Measurements from ENCODE around the gene RASGEF1B.
A peak's percentile ranks its signal among the peaks of the same experiment; 100 is the strongest.

RASGEF1B gene

DNA sequence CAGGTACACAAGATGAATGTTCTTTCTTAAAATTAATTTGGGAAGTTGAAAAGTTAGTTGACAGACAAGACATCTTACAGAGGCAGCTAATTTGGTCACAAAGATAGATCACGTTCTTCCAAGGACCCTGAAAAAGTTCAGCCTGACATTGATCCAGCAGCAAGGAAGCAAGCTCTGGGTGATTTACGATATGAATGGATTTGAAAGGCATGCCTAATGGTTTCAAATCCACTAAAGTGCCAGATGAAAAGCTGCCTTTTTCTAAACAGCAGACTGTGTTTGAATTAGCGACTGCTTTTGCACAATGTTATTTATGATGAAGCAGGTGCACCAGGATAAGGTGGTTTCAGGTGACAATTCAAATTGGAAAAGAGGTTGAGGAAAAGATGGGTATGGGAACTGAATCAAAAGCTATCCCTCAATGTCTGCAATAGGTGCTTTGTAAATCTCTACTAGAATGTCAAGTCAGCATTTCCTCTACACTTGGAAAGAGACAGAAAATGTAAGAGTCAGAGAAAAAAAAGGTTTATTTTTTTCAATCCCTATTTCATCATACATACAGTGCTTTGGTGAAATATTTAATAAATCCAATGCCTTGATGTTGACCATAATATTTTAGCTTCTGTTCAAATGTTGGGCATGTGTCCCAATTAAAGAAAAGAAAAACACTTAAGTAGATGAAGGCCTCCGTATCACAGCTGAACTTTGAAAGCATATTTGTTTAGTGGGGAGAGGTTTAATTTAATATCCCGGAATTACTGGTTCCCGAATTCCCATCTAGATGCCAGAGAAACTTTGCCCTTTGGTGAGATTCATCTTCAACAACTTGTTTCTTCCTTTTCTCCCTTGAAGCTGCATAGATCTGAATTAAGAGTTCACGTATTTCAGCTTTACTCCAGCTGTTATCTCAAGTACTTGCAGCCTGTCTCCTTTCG, 6.0 kb downstream of the RASGEF1B start:
- DNase-seq = peak; percentile 72 to 94 (median 90)

DNA sequence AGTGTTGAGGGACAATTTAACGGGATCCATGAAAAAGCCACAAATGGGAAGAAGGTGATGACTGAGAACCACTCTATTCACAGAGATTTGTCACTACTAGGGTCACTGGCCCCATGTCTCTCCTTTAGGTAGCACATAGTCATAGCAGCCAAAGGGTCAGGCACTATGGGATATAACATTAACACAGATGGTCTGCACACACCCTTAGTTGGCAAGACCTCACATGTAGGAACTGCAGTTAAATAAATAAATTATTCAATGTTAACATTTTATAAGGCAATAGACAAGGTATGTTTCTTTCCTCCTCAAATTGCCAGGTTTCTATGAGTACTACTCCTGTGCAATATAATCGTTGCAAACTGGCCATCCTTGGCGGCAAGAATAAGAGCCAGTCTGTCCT, 10.9 kb downstream of the RASGEF1B start:
- DNase-seq = no peak

DNA sequence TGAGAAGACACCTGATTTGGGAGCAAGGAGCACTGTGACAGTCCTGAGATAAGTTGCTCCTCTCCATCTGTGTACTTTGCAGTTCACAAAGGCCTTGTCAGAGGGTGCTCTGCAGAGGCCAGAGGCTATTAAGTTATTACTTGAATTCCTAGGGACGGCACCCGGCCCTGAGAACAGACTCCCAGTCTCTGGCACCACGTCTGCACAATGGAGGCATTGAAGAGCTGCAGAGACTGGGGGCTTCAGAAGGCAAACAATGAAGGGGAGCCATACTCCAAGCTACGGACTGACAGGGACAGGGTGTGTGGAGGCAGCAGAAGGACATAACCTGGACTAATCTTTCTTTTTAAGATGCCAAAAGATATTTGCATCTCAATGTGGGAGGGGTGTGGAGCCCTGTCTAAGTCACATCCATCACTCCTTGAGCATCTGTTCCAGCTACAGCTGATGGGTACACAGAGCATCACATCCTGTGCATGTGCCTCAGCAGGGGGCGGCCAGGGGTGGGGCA, 11.5 kb downstream of the RASGEF1B start:
- DNase-seq = peak; percentile 35 to 58 (median 39)

DNA sequence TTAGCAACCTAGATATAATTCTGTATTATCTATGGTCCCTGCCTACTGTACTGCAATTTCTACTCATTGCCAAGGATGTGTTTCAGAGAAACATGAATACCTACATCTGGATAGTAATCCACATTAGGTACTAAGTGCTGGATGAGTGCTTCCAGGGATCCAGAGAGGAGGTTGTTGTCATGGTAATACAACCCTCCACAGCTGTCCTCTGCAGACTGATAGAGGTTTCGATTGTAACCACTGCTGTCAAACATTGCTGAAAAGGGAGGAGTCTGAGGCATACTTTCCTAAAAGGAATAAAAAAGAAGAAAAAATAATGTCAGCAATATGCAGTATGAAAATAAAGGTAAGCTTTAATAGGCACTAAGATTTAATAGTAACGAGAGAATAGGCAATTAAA, 12.5 kb downstream of the RASGEF1B start:
- peak in 2 of 3 experiments; percentile 53 to 72 for DNase-seq

DNA sequence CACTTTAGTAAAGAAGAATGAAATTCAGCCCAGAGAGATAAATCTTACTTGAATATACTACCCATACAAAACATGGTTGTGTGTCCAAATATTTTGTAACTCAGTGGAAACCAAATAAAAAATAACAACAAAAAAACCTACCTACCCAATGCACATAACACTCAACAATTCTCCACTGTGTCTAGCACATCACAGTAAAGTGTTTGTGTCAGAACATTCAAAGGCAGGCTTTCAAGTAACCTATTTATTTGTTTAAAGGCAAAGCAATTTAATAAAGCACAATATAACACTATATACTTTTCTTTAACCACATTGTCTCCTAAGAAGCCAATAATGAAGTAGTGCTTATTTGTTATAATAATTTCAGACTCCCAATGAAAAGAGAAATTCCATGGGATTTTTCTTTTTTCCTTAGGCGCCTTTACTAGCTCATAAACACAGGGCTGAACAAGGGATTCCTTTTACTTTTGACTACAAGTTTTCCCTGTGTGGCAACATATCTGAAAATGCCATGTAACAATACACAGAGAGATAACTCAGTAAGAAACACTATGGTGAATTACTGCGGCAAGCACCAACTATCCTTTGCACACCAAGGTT, 13.7 kb downstream of the RASGEF1B start:
- no peak for DNase-seq

DNA sequence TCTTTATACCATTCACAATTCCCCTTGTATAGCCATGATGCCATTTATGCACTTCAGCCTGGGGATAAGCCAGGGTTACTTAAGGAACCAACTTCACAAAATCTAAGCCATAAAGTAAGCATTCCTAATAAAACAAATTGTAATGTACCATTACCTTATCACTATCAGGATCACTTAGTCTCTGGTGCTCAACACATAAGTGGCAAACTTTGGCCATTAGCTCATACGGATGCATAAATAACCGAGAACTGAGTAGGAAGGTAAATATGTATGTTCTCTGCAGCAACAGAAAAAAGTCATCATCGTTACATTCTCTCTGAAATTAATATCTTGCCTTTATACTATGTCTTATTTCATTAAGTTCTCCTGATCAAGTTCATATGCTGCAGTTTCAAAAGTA, 14.4 kb downstream of the RASGEF1B start:
- DNase-seq = no peak

DNA sequence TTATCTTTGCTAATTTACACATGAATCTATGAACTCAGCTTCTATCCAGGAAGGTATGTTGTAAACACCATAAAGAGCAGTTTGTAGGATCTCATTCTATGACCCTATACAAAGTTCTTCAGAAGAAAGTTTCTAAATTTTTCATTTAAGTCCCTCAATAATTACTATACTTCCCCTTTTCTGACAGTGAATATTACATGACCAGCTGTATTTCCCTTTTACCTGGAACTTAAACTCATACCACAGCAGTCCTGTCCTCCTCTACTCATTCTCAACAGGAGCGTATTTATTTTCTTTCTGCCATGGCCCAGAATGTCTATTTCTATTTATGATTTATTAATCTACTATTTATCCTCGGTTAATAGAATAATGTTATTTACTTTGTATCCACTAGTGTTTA, 15.8 kb downstream of the RASGEF1B start:
- DNase-seq = no peak

DNA sequence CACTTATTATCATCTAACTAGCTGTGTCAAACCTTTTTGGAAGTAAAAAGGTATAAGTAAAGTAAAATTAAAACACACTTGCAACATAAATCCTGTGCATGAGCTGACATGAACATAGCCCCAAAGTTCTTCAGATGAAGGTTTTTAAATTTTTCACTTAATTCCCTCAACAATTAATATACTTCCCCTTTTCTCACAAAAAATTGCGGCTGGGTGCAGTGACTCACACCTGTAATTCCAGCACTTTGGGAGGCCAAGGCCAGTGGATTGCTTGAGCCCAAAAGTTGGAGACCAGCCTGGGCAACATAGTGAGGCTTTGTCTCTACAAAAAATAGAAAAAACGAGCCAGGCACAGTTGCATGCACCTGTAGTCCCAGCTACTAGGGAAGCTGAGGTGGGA, 16.8 kb downstream of the RASGEF1B start:
- no peak for DNase-seq

DNA sequence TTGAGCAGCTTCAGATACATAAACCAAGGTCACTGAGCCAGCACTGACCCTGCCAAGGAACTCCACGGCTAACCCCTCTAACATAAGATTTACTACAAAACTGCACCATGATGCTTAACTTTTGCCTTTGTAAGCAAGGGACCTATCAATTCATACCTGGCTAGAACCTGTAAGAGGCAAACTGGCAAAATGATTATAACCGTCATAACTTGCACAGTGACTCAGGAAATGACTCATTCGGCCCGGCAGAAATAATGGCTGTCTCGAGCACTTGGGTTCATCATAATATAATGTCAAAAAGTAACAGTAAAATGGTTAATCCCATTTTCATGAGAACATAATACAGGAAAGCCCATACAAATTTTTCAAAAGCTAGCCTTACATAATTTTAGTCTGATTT, 17.2 kb downstream of the RASGEF1B start:
- peak in 1 of 3 experiments; percentile 16 for DNase-seq

DNA sequence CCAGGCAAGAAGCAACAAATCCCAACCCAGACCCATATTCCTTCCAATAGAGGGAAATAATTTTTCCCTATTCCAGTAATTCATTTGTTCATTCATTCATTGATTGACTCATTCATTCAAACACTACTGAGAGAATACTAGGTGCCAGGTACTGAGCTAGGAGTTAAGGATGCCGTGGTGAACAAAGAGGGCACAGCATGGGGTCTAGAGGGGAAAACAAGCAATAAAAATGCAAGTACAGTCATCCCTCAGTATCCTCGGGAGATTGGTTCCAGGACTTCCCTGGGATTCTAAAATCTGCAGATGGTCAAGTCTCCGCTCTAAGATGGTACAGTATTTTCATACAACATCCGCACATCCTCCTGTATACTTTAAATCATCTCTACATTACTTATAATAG, 18.7 kb downstream of the RASGEF1B start:
- DNase-seq = peak in 2 of 3 experiments; percentile 24 to 76

DNA sequence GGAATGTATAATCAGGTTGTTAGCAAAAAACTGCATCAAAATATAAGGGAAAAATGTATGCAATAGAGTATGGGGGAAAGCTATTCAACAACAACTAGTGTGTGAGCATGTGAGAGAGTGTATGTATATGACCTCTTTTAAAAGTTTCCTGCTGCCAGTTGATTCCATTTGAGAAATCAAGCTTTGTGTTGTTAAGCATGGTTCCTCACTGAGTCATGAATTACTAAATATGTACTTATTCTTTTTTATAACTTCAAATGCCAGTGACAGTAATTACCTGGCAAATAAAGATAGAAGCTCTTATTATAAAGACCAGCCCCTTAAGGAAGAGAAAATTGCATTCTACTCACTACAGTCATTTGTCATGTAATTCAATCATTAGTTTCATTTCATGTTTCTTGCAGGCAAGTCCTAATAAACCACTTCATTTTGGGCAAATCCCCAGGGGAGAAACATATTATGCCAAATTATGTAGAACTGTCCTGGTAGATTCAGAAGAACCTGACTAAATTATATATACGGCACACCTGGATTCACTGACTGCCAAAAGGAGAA, 19.2 kb downstream of the RASGEF1B start:
- DNase-seq = peak; percentile 27 to 80 (median 36)

DNA sequence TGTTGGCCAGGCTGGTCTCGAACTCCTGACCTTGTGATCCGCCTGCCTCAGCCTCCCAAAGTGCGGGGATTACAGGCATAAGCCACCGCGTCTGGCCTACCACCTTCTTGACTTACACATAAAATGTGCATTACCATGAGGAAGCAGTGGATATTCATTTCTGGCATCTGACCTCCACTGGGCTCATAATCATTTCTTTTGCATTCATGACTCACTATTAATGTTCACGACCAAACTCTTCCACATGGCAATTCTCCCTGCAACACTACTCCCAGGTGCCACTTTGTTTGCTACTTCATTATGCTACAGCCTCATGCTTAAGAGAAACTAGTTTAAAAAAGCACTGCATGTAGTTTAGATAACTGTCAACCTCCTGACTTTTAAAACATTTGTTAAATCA, 22.7 kb downstream of the RASGEF1B start:
- no peak for DNase-seq

DNA sequence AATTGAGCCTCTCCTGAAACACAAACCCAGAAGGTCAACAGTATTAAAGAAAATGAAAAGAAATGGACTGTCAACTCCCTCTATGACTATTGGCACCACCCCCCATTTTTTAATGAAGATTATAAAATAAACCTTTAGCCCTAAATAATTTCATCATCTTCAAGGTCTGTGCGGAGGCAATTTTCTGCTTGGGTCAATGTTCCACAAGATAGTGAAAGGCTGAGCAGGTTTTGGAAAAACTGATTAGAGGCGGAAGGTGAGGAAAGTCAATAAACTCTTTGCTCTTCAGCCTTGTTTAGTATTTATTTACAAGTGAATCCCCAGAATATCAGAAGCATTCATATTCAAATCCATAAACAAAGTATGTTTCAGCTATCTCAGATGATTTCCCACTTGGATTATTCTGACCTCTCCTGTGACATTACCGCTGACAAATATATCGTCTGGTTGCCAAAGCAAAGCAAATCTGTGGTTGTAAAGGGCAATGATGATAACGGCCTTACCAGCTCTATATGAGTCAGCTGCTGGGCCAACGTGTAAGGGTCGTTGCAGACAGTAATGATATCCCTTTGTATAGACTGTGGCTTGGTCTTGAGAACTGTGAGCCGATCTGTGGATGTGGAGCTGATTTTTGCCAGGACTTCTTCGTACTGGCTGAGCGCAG, 24.0 kb downstream of the RASGEF1B start:
- no peak for DNase-seq

DNA sequence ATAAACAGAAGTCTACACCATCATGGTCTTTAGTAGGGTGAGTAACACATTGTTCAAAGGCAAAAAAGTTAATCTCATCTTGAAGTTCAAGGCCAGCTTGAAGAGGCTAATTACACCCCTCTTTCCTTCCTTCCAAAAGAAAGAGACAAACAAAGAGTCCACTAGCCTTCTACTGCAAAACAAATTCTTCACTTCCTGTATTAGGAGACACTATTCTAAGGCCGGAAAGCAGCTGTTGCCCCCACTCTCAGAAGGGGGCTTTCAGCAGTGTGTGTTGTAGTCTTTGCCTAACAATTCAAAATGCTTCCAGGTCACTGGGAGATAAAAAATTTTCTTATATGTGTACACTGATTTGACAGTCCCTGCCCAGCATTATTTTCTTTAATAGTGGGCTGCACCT, 25.1 kb downstream of the RASGEF1B start:
- DNase-seq = no peak

DNA sequence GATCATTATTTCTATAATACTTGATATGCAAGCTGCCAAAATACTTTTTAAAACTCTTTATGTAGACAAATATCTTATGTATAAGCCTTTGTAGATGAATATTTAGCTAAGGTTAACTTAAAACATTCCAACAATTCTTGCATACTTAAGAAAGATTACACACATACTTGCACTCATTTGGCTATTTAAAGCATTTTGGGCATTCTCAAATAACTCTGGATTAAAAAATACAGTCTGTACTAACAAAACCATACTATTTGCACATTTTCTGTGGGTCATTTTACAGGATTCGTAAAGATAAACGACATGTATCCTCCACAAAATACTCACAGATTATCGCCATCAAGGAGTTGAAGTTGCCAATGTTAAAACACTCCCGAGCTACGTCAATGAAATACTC, 26.5 kb downstream of the RASGEF1B start:
- DNase-seq = no peak

DNA sequence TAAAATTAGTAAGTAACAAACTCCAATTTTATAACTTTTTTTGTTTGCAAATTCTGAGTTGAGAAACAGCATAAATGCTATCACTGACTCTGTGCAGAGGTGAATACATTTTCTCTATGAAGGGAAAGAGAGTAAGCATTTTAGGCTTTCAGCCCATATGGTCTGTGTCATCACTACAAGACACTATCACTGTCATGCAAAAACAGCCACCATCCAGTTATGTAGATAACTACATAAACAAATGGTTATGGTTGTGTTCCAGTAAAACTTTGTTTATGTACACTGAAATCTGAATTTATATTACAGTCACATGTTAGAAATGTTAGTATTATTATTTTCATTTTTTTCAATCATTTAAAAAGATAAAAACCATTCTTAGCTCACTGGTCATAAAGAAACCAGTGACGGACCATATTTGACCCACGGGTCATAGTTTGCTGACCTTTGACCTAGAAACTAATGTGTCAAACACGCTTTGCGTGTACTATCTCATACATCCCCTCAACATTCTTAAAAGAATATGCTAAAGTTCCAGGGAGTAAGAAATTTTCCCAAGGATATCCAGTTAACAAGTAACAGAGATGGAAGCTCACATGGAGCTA, 29.1 kb downstream of the RASGEF1B start:
- DNase-seq = no peak

DNA sequence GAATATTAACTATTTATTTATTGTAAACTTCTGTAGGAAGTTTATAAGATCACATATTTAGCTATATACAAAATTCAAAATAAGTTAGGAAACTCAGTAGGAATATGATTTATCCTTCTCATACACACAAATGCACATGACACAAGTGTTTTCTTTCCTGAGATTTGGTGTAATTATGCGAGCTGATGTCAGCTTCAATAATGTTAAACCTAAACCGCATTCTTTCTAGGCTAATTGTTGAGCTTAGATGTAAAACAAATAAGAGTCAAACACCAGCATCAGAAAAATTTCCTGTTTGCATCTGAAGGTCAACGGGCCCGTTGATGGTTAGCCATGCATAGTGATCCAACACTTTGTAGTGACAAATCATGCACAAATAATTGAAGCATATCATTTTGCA, 30.8 kb downstream of the RASGEF1B start:
- DNase-seq = no peak

DNA sequence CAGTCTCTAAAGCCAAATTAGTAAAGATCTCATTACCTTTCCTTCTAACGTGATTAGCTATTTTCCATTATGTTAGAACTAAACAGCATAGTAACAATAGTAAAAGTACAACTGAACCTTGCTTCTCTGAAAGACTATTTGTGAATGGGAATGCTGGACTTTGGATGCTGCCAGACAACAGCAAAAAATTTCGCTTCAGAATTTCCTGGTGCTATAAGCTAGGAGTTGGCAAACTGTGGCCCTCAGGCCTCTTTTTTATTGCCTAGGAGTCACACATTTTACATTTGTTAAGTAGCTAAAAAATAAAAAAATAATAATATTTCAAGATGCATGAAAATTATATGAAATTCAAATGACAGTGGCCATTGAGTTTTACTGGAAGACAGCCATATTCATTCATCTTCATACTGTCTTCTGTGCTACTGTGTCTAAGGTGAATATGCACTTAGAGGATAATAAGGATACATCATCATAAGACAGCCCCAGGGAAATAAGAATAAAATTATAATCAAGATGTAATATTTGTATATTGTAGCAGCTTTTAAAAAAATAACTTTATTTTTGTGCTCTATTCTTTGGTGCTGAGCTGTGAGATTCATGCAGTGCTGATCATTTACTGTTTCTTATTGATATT, 34.6 kb downstream of the RASGEF1B start:
- DNase-seq = no peak

DNA sequence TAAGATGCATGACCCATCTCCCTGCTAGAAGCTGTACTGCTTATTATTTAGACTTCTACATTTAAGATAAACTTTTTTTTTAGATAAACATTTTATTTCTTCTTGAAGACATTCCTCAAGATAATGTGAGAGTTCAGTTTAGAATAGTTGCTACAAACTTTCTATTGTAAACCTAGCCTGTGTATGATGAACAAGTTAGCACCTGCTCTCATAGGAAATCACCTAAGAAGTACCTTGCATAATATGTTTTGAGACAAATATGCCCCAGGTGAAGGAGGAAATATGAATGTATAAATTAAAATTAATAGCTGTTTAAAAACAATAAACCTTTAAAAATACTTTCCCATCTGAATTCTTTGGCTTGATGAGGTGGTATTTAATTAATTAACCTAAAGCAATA, 35.6 kb downstream of the RASGEF1B start:
- DNase-seq = no peak

DNA sequence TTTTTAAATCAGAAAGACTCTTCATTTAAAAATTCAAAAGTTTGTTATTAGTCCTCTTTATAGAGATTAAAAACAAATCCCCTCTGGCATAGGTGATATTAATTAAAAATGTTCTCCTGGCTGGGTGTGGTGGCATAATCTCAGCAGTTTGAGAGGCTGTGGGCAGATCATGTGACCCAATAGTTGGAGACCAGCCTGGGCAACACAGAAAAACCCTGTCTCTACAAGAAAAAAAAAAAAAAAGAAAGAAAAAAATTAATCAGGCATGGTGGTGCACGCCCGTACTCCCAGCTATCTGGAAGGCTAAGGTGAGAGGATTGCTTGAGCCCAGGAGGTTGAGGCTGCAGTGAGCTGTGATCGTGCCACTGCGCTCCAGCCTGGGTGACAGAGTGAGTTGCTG, 38.9 kb downstream of the RASGEF1B start:
- no peak for DNase-seq

DNA sequence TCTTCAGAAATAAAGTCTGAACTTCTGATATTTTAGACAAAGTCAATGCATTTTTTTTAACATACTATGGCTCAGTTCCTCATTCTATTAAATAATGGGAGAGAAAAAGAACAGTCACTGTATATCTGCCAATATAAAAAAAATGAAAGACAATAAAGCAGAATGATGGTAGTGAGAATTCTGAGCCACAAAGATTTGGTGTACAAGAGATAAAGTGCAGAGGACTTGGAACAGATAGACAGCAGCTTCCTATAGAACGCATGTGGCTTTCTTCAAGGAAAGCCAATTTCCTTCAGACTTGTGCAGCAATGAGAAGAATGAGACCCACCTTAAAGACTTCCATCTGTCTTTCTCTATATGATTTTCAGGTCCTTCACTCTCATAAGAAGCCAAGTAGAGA, 39.7 kb downstream of the RASGEF1B start:
- no peak for DNase-seq

DNA sequence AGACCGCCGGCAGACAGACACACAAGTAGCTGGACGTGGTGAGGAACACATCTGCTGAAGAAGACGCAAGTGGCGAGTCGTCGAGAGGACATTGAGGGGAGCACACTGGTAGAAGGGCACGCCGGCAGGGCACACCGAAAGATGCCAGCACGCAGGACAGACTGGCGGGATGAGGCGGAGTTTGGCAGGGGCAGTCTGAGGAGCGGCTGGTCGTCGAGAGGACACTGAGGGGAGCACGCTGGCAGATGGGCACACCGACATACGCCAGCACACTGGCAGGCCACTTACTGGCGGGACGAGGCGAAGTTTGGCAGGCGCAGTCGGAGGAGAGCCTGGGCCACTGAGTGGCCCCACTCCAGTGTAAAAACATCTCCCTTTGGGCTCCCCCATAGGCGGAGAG, 42.1 kb downstream of the RASGEF1B start:
- DNase-seq = no peak
